Neural progenitor cell (in vitro differentiated cells): Measurements from ENCODE around the gene NEDD9. TPM values are rescaled to one million over a fixed set of nuclear protein-coding genes. Genes with fewer than 3 reads are reported as not detected.

Source experiments
- DNase-seq: peaks from one replicate; pipeline ENCODE4 v3.0.0-alpha.2; 2016; ENCODE audit warnings: low spot score
- H2AFZ ChIP-seq: fragments of 200-600 bp; sonication (generic); replicated peaks from 2 replicates; pipeline ENCODE4 v1.6.1; 2016; ENCODE audit warnings: antibody characterized with exemption
- H3F3A ChIP-seq: fragments of 200-600 bp; sonication (generic); 2 replicates; pipeline ENCODE4 v1.6.1; 2016; ENCODE audit warnings: antibody characterized with exemption, low read depth
- H3K27ac ChIP-seq: fragments of 200-600 bp; sonication (generic); 2 replicates; pipeline ENCODE4 v1.5.1; 2016; ENCODE audit warnings: mild to moderate bottlenecking
- H3K27me3 ChIP-seq: fragments of 200-600 bp; sonication (generic); 2 replicates; pipeline ENCODE4 v1.6.1; 2016; ENCODE audit warnings: mild to moderate bottlenecking, moderate library complexity
- H3K36me3 ChIP-seq: fragments of 200-600 bp; sonication (generic); 2 replicates; pipeline ENCODE4 v1.5.1; 2016
- H3K4me1 ChIP-seq: fragments of 200-600 bp; sonication (generic); 2 replicates; pipeline ENCODE4 v1.6.1; 2016; ENCODE audit warnings: mixed run types
- H3K4me2 ChIP-seq: fragments of 200-600 bp; sonication (generic); 2 replicates; pipeline ENCODE4 v1.6.1; 2016
- H3K4me3 ChIP-seq: fragments of 200-600 bp; sonication (generic); 2 replicates; pipeline ENCODE4 v1.5.1; 2016
- H3K79me2 ChIP-seq: fragments of 200-600 bp; sonication (generic); 2 replicates; pipeline ENCODE4 v1.6.1; 2016; ENCODE audit warnings: low read depth
- H3K9ac ChIP-seq: fragments of 200-600 bp; sonication (generic); 2 replicates; pipeline ENCODE4 v1.6.1; 2016
- H3K9me3 ChIP-seq: fragments of 200-600 bp; sonication (generic); 2 replicates; pipeline ENCODE4 v1.5.1; 2016; ENCODE audit warnings: low read depth
- H4K20me1 ChIP-seq: fragments of 200-600 bp; sonication (generic); 2 replicates; pipeline ENCODE4 v1.6.1; 2016; ENCODE audit warnings: low read depth
- H3K27ac Mint-ChIP-seq: 3 replicates; pipeline ENCODE4 v1.8.0; 2021; ENCODE audit warnings: mixed read lengths
- H3K27me3 Mint-ChIP-seq: 2 replicates; pipeline ENCODE4 v1.8.0; 2022; ENCODE audit warnings: low read depth, mild to moderate bottlenecking, inconsistent platforms, moderate library complexity, mixed read lengths; ENCODE audit not compliant: insufficient read depth
- H3K36me3 Mint-ChIP-seq: 3 replicates; pipeline ENCODE4 v1.8.0; 2021; ENCODE audit warnings: mixed read lengths
- H3K4me1 Mint-ChIP-seq: 3 replicates; pipeline ENCODE4 v1.8.0; 2021; ENCODE audit warnings: mixed read lengths
- H3K4me3 Mint-ChIP-seq: 3 replicates; pipeline ENCODE4 v1.8.0; 2021; ENCODE audit warnings: mild to moderate bottlenecking, moderate library complexity, mixed read lengths
- H3K9me3 Mint-ChIP-seq: 3 replicates; pipeline ENCODE4 v1.8.0; 2020; ENCODE audit warnings: mixed read lengths
- EZH2 ChIP-seq: fragments of 200-600 bp; sonication (generic); IDR thresholded peaks from 2 replicates; pipeline ENCODE4 v1.6.1; 2017; ENCODE audit warnings: antibody characterized with exemption, mild to moderate bottlenecking, moderate library complexity
- EZH2phosphoT487 ChIP-seq: fragments of 200-600 bp; sonication (generic); IDR thresholded peaks from 2 replicates; pipeline ENCODE4 v1.6.1; 2017; ENCODE audit warnings: antibody characterized with exemption
- total RNA-seq: library from RNA; depleted of rRNA; stranded (reverse); fragments of >200 nt; gene quantifications from 2 replicates; pipeline ENCODE4 v1.2.3, GENCODE V29; 2015; ENCODE audit warnings: low replicate concordance
- TF ChIP-seq, protein P1 (sequence below): fragments of 200-600 bp; sonication (generic); IDR thresholded peaks from 2 replicates; pipeline ENCODE4 v1.5.1; 2017; ENCODE audit warnings: antibody characterized with exemption, mild to moderate bottlenecking

NEDD9 gene
- total RNA-seq, 1 donor from 2014 or later: 4.9 TPM

DNA sequence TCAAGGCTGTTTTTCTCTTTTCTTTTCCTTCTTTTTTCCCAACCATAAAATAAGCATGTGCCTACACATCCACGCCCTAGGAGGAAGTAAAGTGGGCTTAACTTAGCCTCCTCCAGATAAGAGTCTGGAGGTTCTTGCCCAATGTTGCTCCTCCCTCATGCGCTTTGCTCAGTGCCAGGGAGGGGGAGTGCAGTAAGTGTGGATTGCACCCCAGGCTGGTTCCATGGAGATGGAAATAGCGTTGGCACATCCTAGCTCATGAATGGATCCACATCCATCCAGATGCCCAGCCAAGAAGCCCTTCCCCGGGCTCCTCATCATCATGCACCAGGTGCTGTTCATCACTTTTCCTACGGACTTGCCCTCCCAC, 58.2 kb downstream of the NEDD9 start:
- H2AFZ ChIP-seq: no peak overlapping the region
- no peaks in the 10 kb centered on the region for H3K9me3 ChIP-seq
- H4K20me1 ChIP-seq: no peaks in the 10 kb centered on the region
- H3K36me3 Mint-ChIP-seq: no peaks in the 10 kb centered on the region
- H3K4me2 ChIP-seq: no peak overlapping the region
- TF ChIP-seq, protein P1, sequence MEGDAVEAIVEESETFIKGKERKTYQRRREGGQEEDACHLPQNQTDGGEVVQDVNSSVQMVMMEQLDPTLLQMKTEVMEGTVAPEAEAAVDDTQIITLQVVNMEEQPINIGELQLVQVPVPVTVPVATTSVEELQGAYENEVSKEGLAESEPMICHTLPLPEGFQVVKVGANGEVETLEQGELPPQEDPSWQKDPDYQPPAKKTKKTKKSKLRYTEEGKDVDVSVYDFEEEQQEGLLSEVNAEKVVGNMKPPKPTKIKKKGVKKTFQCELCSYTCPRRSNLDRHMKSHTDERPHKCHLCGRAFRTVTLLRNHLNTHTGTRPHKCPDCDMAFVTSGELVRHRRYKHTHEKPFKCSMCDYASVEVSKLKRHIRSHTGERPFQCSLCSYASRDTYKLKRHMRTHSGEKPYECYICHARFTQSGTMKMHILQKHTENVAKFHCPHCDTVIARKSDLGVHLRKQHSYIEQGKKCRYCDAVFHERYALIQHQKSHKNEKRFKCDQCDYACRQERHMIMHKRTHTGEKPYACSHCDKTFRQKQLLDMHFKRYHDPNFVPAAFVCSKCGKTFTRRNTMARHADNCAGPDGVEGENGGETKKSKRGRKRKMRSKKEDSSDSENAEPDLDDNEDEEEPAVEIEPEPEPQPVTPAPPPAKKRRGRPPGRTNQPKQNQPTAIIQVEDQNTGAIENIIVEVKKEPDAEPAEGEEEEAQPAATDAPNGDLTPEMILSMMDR: no peak
- TF ChIP-seq EZH2phosphoT487 (no peak), EZH2 (no peak)
- H3K27ac ChIP-seq: no peak overlapping the region
- no peaks in the 10 kb centered on the region for H3K79me2 ChIP-seq
- H3K27me3 Mint-ChIP-seq: peaks cover 6% of the 10 kb centered on the region
- no peaks in the 10 kb centered on the region for H3K27me3 ChIP-seq
- H3F3A ChIP-seq: peaks cover 11% of the 10 kb centered on the region
- peaks cover 20% of the 10 kb centered on the region for H3K4me1 Mint-ChIP-seq
- peaks cover 7% of the 10 kb centered on the region for H3K9me3 Mint-ChIP-seq
- no peak overlapping the region for H3K4me3 ChIP-seq
- H3K9ac ChIP-seq: no peak overlapping the region
- DNase-seq: no peak
- peaks cover 11% of the 10 kb centered on the region for H3K4me1 ChIP-seq
- no peaks in the 10 kb centered on the region for H3K36me3 ChIP-seq
- no peak overlapping the region for H3K4me3 Mint-ChIP-seq
- peak overlapping the region; percentile 2 for H3K27ac Mint-ChIP-seq

DNA sequence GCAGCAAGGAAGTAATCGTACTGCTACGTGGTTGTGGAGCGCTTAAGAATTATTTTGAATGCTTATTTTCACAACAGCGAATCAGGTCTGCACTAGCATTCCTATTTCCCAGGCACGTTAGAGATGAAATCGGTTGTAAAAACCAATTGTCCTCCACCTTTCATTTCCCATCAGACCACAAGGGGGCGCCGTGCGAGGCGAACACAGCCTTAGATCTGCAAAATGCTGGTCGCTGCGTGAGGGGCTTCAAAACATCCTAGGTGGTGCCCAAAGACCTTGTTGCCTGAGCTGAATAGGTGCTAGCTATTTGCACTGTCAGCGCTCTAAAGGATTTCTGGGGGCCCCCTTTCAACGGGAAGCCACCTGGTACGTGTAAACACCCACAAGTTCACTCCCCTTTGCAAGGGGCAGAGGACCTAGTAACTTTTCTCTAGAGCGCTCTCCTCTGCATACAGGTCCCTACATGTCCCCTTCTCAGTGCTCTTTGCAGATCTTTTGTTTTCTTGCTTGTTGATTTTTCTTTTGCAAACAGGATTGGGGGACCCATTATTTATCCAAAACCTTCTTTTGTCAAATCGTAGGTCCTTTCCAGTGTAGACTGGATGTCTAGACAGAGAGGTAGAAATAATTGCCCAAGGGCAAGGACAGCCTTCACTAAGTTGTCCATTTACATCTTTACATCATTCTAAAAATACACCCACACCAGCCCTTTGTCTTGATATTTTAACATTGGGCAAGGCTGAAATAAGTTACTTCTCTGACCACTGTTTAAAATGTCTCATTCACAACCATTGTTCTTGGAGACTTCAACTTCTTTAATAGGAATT, 59.8 kb downstream of the NEDD9 start:
- Histone ChIP-seq H3K9ac (no peak overlapping the region), H3K27ac (no peak overlapping the region), H3K36me3 (no peaks in the 10 kb centered on the region), H3K9me3 (no peaks in the 10 kb centered on the region), H2AFZ (peak overlapping the region; percentile 68), H3K4me3 (no peak overlapping the region), H3K4me2 (peak overlapping the region; percentile 16), H3F3A (peaks cover 11% of the 10 kb centered on the region), H4K20me1 (no peaks in the 10 kb centered on the region), H3K79me2 (no peaks in the 10 kb centered on the region), H3K27me3 (no peaks in the 10 kb centered on the region), H3K4me1 (peaks cover 10% of the 10 kb centered on the region)
- TF ChIP-seq EZH2: no peak
- TF ChIP-seq, protein P1: peak; percentile 91
- no peak for TF ChIP-seq EZH2phosphoT487
- peak overlapping the region; percentile 21 for H3K27ac Mint-ChIP-seq
- no peaks in the 10 kb centered on the region for H3K36me3 Mint-ChIP-seq
- H3K9me3 Mint-ChIP-seq: peaks cover 7% of the 10 kb centered on the region
- no peak overlapping the region for H3K4me3 Mint-ChIP-seq
- peaks cover 24% of the 10 kb centered on the region for H3K4me1 Mint-ChIP-seq
- H3K27me3 Mint-ChIP-seq: peaks cover 6% of the 10 kb centered on the region
- peak; percentile 82 for DNase-seq

DNA sequence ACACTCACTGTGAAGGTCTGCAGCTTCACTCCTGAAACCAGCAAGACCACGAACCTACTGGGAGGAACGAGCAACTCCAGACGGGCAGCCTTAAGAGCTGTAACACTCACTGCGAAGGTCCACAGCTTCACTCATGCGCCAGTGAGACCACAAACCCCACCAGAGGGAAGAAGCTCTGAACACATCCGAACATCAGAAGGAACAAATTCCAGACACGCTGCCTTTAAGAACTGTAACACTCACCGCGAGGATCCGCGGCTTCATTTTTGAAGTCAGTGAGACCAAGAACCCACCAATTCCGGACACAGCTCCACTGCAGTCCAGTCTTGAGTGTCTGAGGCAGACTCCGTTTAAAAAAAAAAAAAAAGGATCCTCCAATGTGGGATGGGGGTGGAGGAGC, 60.5 kb downstream of the NEDD9 start:
- H3K9me3 ChIP-seq: no peaks in the 10 kb centered on the region
- H2AFZ ChIP-seq: no peak overlapping the region
- no peak overlapping the region for H3K9ac ChIP-seq
- peaks cover 7% of the 10 kb centered on the region for H3K9me3 Mint-ChIP-seq
- no peaks in the 10 kb centered on the region for H3K79me2 ChIP-seq
- no peaks in the 10 kb centered on the region for H4K20me1 ChIP-seq
- H3K4me2 ChIP-seq: no peak overlapping the region
- peaks cover 11% of the 10 kb centered on the region for H3F3A ChIP-seq
- H3K4me3 Mint-ChIP-seq: no peak overlapping the region
- no peak overlapping the region for H3K4me3 ChIP-seq
- no peak for TF ChIP-seq EZH2
- TF ChIP-seq EZH2phosphoT487: no peak
- TF ChIP-seq, protein P1: no peak
- peak overlapping the region; percentile 21 for H3K27ac Mint-ChIP-seq
- DNase-seq: no peak
- no peaks in the 10 kb centered on the region for H3K36me3 ChIP-seq
- H3K27me3 Mint-ChIP-seq: peaks cover 6% of the 10 kb centered on the region
- H3K27ac ChIP-seq: no peak overlapping the region
- peaks cover 24% of the 10 kb centered on the region for H3K4me1 Mint-ChIP-seq
- no peaks in the 10 kb centered on the region for H3K36me3 Mint-ChIP-seq
- H3K4me1 ChIP-seq: peaks cover 10% of the 10 kb centered on the region
- no peaks in the 10 kb centered on the region for H3K27me3 ChIP-seq
